Measurements from ENCODE around the gene BABAM1. TPM values are rescaled to one million over a fixed set of nuclear protein-coding genes. Genes with fewer than 3 reads are reported as not detected.
"Not testable (repeated sequence)": the region's sequence is repeated elsewhere in the genome, so short reads cannot be mapped to it uniquely, and the experiment has no call there.

The BABAM1 gene
- total RNA-seq, 1 donor from 2014 or later, result 43.6 TPM

- no peak for DNase-seq
Observed at GRCh38 chr19:17243830-17244617, 23.2 kb upstream of the BABAM1 start.

GRCh38 chr19:17244618-17245534, 22.4 kb upstream of the BABAM1 start:
- no peak for DNase-seq

- no peak for DNase-seq
Observed at GRCh38 chr19:17245535-17245984, 21.7 kb upstream of the BABAM1 start, which contains the start of gene NR2F6. TSS of gene NR2F6 (minus strand) at chr19:17245919. CDS start at chr19:17245220, 699 bp downstream.

- DNase-seq, result no peak
Observed at GRCh38 chr19:17246681-17247425, 20.4 kb upstream of the BABAM1 start.

- no peak for DNase-seq
Observed at GRCh38 chr19:17248011-17248776, 19.0 kb upstream of the BABAM1 start.

- no peak for DNase-seq
Observed at GRCh38 chr19:17249887-17250548, 17.2 kb upstream of the BABAM1 start.

GRCh38 chr19:17254636-17255035, 12.6 kb upstream of the BABAM1 start:
- no peak for DNase-seq

- no peak for DNase-seq
Observed at GRCh38 chr19:17255150-17255621, 12.1 kb upstream of the BABAM1 start.

- DNase-seq, result no peak
Observed at GRCh38 chr19:17256130-17256529, 11.1 kb upstream of the BABAM1 start.

GRCh38 chr19:17259118-17259780, 8.0 kb upstream of the BABAM1 start:
- DNase-seq, result no peak

- no peak for DNase-seq
Observed at GRCh38 chr19:17259934-17260333, 7.3 kb upstream of the BABAM1 start.

- no peak for DNase-seq
Observed at GRCh38 chr19:17260842-17261325, 6.4 kb upstream of the BABAM1 start.

GRCh38 chr19:17262557-17262956, 4.7 kb upstream of the BABAM1 start:
- no peak for DNase-seq

GRCh38 chr19:17263712-17264640, 3.3 kb upstream of the BABAM1 start:
- no peak for DNase-seq

GRCh38 chr19:17264641-17264979, 2.6 kb upstream of the BABAM1 start, which contains the start of gene USHBP1:
TSS of gene USHBP1 (minus strand) at chr19:17264745. CDS start at chr19:17264299, 446 bp downstream.
- no peak for DNase-seq

GRCh38 chr19:17266026-17266425, 1.2 kb upstream of the BABAM1 start:
- DNase-seq, result no peak

GRCh38 chr19:17266589-17266974, 661 bp upstream of the BABAM1 start:
- no peak for DNase-seq

GRCh38 chr19:17268754-17269153, 1.5 kb downstream of the BABAM1 start:
- no peak for DNase-seq

- not testable (repeated sequence) for DNase-seq
Observed at GRCh38 chr19:17274892-17275291, 7.6 kb downstream of the BABAM1 start.
